NCI-H226 (cell line): ENCODE data around the gene TELO2.
"Not testable (repeated sequence)": the region's sequence is repeated elsewhere in the genome, so short reads cannot be mapped to it uniquely, and the experiment has no call there.

ENCODE experiments used
- DNase-seq: peaks from one replicate; pipeline ENCODE4 v3.0.0-alpha.2; 2015

Gene TELO2

GRCh38 chr16:1458336-1458976 lies 34.7 kb upstream of the TELO2 start:
- no peak for DNase-seq

- DNase-seq: no peak
Observed at GRCh38 chr16:1458977-1459341, 34.2 kb upstream of the TELO2 start.

- DNase-seq: no peak
Observed at GRCh38 chr16:1459967-1460366, 33.2 kb upstream of the TELO2 start.

- DNase-seq: no peak
Observed at GRCh38 chr16:1460602-1461138, 32.5 kb upstream of the TELO2 start.

- no peak for DNase-seq
Observed at GRCh38 chr16:1461146-1461545, 32.0 kb upstream of the TELO2 start.

- no peak for DNase-seq
Observed at GRCh38 chr16:1464196-1464893, 28.8 kb upstream of the TELO2 start.

- no peak for DNase-seq
Observed at GRCh38 chr16:1464894-1465566, 28.1 kb upstream of the TELO2 start.

- DNase-seq: no peak
Observed at GRCh38 chr16:1465567-1465915, 27.6 kb upstream of the TELO2 start.

- DNase-seq: no peak
Observed at GRCh38 chr16:1466054-1466453, 27.1 kb upstream of the TELO2 start.

- DNase-seq: no peak
Observed at GRCh38 chr16:1466968-1467521, 26.1 kb upstream of the TELO2 start.

GRCh38 chr16:1468426-1468810 lies 24.7 kb upstream of the TELO2 start:
- no peak for DNase-seq

GRCh38 chr16:1469141-1469540 lies 24.0 kb upstream of the TELO2 start:
- not testable (repeated sequence) for DNase-seq

GRCh38 chr16:1469693-1470201 lies 23.4 kb upstream of the TELO2 start:
- no peak for DNase-seq

- no peak for DNase-seq
Observed at GRCh38 chr16:1470481-1471251, 22.5 kb upstream of the TELO2 start.

- no peak for DNase-seq
Observed at GRCh38 chr16:1471569-1472194, 21.5 kb upstream of the TELO2 start.

GRCh38 chr16:1472974-1473373 lies 20.2 kb upstream of the TELO2 start:
- no peak for DNase-seq

GRCh38 chr16:1474082-1474795 lies 18.9 kb upstream of the TELO2 start:
- no peak for DNase-seq

- DNase-seq: peak; percentile 64
Observed at GRCh38 chr16:1474796-1475551, 18.2 kb upstream of the TELO2 start, which contains the start of gene CLCN7. Gene CLCN7, minus strand, starts transcription at chr16:1475028. Its CDS starts 54 bp downstream, at chr16:1474974.

GRCh38 chr16:1475552-1476114 lies 17.5 kb upstream of the TELO2 start:
- no peak for DNase-seq

GRCh38 chr16:1477033-1477432 lies 16.1 kb upstream of the TELO2 start:
- no peak for DNase-seq
